ENCODE results near the gene RREB1.

DNA sequence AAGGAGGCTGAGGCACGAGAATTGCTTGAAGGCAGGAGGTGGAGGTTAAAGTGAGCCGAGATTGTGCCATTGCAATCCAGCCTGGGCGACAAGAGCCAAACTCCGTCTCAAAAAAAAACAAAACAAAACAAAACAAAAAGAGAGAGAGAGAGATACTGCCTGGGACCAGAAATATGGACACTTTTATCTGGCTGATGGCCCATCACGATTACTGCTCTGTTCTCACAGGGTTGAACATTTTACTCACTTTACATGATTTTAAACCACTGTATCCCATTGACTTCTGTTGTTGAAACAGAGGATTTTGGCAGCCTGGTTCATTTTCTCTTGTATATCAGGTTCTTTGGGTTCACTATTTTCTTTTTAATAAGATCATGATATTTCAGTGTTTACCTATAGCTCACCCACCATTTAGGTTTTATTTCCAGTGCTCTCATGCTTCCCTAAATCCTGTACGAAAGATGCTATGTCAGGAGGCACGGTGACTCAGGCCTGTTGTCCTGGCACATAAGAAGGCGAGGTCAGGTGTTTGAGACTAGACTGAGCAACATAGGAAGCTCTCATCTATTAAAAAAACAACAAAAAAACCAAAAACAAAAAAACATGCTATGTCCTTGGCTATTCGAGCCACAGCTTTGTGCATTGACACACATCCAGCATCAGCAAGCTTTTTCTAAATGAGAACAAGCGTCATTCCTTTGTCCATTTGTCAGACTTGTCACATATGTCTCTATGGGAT, 34.5 kb upstream of the RREB1 start:
- TF ChIP-seq, protein P1, sequence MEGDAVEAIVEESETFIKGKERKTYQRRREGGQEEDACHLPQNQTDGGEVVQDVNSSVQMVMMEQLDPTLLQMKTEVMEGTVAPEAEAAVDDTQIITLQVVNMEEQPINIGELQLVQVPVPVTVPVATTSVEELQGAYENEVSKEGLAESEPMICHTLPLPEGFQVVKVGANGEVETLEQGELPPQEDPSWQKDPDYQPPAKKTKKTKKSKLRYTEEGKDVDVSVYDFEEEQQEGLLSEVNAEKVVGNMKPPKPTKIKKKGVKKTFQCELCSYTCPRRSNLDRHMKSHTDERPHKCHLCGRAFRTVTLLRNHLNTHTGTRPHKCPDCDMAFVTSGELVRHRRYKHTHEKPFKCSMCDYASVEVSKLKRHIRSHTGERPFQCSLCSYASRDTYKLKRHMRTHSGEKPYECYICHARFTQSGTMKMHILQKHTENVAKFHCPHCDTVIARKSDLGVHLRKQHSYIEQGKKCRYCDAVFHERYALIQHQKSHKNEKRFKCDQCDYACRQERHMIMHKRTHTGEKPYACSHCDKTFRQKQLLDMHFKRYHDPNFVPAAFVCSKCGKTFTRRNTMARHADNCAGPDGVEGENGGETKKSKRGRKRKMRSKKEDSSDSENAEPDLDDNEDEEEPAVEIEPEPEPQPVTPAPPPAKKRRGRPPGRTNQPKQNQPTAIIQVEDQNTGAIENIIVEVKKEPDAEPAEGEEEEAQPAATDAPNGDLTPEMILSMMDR (IDR thresholded peaks at IDR 0.05) = no peak
- TF ChIP-seq POLR2AphosphoS5 (IDR thresholded peaks at IDR 0.05) (no peak), POLR2A (IDR thresholded peaks at IDR 0.05) (no peak)

Measured in prostate gland (tissue), 2 donors.